Activated CD4-positive, CD25-positive, alpha-beta regulatory T cell treated with anti-CD3 and anti-CD28 coated beads, Interleukin-2, amount 50 U/mL, for 16 hours (primary cell): ENCODE measurements around the gene PBXIP1.

Experiments
- DNase-seq: peaks from one replicate; pipeline ENCODE4 v3.0.0-alpha.2; 2020; ENCODE audit warnings: low read depth, low spot score

PBXIP1 gene, protein sequence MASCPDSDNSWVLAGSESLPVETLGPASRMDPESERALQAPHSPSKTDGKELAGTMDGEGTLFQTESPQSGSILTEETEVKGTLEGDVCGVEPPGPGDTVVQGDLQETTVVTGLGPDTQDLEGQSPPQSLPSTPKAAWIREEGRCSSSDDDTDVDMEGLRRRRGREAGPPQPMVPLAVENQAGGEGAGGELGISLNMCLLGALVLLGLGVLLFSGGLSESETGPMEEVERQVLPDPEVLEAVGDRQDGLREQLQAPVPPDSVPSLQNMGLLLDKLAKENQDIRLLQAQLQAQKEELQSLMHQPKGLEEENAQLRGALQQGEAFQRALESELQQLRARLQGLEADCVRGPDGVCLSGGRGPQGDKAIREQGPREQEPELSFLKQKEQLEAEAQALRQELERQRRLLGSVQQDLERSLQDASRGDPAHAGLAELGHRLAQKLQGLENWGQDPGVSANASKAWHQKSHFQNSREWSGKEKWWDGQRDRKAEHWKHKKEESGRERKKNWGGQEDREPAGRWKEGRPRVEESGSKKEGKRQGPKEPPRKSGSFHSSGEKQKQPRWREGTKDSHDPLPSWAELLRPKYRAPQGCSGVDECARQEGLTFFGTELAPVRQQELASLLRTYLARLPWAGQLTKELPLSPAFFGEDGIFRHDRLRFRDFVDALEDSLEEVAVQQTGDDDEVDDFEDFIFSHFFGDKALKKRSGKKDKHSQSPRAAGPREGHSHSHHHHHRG

DNA sequence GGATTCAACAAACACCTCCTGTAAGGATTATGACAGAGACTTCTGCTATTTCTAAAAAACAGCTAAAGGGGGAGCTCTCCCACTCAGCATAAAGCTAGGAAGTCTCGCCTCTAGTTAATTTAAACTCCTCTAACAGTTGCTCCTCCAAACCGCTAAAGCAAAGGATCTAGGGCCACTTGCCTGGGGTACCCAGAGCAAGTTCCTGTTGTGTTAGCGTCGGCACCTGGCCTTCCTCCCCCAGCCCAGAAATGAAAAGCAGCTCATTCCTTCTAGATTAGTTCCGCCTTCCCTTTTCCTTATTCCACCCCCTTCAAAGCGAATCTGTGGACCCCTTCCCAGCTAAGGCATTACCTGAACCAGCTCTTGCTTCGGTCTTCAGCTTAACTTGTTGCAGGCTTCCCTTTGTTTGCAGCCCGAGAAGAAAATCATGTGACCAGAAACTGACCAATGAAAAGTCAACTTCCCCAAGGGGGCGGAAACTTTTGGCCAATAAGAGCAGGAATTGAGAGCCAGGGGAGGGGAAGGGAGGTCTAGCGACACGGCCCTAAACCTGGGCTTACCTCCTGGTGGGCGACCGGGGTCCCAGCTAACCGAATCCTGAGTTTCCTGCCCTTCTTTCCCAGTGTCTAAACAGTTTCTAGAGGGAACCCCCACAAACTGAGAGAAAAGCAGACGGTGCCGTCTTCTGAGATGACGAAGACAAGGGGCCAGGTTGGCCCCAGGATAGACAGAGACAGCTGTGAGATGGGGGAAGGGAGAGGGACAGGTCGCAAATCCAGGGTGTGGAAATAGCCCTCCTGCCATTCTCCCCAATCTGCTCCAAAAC lies at the start of gene PBXIP1:
TSS of gene PBXIP1 (minus strand) at position 382 of the 826 bp plus-strand sequence. CDS start 2,378 bp downstream, outside the sequence.
- DNase-seq, result peak; percentile 71

DNA sequence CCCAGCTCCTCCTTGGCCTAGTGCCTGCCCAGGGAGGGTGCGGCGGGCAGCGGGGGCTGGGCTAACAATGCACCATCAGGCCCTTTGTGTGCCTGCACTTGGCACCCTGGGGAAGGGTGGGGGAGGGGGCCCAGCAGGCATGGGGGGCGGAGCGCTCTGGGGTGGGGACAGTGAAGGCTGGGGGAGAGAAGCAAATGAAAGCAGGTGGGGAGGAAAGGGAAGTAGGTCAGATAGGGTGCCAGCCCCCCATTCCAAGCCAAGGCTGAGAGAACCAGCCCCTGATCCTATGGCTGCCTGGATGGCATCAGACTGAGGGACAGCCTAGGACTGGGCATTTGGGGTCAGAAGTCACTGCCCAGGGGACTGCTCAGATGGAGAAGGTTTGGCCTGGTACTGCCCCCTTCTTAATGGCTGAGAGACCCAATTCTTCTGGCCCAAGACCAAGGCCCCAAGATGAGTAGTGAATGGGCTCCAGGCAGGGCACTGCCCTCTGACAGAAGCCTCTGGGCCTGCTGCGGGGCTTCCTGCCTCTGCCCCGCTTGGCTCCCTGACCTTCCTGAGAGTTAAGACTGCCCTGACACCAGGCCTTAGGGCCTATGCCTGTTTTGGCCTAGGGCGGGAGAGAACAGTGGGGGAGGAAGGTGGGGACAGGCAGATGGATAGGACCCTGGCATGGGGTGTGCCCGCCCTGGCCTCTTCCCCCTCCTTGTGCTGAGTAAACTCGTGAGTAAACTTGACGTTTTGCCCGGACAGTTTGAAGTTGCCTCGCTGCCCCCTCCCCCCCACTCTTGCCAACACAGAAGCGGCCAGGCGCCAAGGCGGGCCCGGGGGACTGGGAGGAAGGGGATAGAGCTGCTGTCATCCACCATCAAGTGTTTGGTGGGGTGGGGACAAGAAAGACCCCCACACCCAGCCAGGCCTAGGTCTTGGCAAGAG lies 49.4 kb upstream of the PBXIP1 start:
- DNase-seq, result no peak

DNA sequence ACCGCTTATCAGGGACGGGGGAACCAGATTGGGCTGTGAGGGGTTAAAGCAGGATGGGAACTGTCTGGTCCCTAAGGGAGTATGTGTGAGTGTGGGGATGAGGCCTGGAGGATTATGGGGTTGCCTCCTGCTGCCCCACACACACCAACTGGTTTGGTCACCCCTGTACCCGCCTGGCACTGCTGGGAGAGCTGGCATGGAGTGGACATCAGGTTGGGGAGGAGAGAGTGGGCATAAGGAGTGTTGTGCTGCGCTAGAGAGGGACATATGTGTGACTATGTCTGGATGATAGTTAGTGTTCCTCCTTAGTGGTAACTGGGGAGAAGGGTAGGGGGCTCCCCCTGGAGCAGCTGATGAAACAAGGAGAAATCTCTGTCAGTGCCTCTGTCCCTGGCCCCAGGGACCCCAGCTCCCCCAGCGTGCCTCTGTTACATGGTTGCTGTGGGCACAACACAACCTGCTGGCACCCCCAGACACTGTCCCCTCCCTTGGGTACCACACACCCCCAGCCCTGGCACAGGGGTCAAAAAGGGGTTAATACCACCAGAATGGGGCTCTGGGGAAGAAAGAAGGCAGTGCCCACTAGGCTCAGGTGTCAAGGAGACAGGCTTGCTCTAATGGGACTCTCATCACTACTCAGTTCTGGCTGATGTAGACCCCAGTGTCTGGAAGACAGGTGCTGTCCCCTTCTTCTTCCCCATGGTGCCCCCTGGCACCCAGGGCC lies 48.6 kb upstream of the PBXIP1 start:
- no peak for DNase-seq

DNA sequence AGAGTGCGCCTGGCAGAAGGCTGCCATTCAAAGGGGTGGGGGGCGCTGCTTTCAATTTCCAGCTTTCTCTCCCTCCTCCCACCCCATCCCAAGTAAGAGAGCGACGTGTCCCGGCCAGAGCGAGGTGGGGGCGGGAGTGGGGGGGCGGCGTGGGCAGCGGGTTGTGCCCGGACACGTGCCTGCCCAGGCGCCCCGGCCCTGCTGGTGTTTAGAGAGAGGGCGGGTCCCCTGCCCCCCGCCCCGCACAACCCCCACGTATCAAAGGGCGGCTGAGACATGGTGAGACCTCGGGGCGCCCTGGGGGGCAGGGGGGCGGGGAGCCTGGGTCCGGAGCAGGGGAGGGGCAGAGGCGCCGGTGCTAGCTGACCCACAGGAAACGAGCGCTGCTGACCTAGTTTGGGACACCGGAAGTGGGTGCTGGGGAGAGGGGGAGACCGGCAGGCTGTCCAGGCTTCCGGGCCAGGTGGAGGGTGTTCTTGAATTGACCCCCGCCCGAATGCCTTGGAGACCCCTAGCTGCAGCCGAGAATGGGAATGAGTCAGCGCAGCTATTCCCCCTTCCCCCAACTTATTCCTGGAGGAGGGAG lies 48.0 kb upstream of the PBXIP1 start:
- no peak for DNase-seq

DNA sequence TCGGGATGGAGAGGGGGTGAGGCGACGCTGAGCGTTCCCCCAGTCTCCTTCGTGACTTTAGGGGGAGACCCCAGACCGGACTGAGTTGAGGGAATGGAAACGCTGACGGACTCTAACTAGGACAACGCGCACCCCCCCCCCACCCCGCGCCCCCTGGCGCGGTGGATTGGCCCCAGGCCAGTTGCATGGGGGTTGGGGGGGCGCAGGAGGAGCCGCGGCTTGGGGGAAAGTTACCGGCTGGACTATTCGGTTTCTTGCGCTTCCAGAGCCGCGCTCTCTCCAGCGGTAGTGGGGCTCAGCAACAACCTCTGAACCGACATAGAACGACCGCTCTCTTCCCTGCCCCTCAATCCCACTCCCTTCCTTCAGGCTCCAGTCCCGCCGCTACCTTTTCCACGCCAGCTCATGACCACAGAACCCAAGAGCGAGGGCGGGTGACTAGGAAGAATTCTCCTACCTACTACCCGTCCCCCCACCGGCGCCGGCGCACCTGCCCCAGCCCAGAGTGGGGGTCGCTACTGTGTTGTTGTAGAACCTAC lies 47.4 kb upstream of the PBXIP1 start:
- DNase-seq, result no peak

DNA sequence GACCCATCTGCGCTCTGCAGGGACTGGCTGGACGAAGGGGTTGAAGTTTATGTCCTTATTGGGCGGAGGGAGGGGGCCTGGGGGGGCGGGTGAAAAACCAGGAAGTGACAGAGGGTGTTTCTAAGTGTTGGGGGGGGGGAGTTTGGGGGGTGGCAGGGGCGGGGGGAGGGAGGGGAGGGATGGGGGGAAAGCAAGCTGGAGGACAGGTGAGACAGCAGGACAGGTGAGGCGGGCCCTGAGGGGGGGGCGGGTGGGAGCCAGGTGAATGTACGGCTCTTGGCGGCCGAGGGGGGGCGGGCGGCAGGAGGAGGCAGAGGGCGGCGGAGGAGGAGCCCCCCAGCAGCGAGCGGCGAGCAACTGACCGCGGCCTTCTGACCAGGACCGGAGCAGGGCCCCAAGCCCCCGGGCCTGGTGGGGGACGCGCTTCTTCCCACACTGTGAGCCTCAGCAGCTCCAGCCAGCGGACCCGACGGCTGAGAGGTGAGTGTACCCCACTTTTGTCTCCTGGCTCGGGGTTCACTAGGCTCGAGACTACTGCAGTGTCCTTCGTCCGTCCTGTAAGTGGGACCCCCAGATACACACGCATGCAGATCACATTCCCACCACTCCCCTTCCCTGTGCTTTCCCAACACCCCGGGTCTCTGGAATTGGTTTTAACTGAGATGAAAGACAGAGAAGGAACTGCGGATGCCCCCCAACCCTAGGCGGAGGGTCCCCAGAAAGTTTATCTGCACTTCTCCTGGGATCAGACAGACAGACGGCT lies 46.7 kb upstream of the PBXIP1 start, which contains the start of gene ZBTB7B:
TSS of gene ZBTB7B (plus strand) at position 339 of the 763 bp plus-strand sequence. CDS start 11,859 bp downstream, outside the sequence.
- DNase-seq, result no peak

DNA sequence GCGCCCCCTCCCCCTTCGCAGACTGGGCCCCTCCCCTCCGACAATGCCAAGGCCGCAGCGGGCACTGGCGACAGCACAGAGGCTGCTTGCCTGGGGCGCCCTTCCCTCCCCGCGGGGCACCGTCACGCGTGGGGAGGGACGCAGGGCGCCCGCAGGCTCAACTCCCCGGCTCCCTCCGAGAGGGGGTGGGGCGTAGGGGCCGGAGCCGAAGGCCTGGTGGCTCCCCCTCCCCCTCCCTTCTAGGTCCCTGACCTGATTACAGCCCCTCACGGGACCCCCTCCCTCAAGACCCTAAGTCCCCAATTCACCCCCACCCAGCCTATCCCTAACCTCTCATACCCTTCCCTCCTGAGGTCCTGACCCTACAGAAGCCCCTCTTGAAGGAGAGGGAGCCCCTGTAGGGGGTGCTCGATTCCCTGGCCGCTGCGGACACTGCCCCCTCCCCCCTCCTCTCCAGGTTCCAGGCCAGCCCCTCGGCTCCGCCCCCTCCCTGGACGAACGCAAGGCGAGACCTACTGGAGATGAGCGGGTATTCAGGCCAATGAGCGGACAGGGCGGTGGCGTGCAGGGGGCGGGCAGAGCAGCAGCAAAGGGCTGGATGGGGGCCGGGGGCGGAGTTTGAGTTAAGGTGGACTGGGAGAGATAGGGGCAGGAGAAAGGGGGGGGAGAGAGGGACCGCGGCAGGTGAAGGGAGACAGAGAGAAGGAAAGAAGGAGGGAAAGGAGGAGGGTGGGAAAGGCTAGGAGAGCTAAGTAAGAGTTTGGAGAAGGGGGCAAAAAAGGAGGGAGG lies 46.0 kb upstream of the PBXIP1 start:
- DNase-seq, result peak; percentile 96

DNA sequence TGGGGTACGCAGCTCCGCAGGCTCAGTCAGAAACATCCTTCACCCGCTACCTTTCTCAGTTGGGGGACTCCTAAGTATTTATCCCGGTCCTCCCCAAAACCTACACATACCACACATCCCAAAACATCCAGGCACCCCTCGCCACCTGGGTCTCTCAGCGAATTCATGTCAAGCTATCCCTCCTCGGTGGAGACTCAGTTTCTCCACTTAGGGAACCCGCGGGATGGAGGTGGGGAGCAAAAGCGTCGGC lies 45.5 kb upstream of the PBXIP1 start:
- no peak for DNase-seq

DNA sequence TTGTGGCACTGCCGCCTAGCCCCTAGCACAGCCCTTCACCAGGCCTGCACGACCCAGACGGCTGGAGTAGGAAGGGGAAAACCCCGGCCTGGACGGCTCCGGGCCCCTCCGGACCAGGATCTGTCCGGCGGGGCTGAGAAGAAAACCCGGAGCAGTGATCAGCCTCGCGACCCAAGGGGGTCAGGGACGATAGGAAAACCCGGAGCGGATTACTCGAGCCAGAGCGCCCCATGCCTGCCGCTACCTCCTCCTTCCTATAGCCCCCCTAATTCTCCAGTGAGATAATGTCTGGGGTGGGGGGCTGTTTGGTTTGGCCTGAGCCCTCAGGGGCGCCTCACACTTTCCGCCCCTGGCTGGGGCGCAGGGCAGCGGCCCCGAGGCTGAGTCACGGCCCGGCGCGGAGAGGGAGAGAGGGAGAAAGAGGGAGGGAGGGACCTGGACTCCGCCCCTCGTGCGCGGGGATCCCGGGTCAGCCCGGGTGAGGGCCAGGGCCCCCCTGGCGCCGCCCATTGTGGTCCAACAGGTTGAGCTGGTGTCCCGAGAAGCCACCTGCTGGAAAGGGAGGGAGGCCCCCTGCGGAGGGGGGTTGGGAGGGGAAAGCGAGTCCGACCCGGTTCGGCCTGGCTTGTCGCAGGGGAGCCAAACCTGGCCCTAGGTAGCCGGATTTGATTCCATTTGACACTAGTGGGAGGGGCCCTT lies 45.0 kb upstream of the PBXIP1 start:
- DNase-seq, result peak; percentile 61

DNA sequence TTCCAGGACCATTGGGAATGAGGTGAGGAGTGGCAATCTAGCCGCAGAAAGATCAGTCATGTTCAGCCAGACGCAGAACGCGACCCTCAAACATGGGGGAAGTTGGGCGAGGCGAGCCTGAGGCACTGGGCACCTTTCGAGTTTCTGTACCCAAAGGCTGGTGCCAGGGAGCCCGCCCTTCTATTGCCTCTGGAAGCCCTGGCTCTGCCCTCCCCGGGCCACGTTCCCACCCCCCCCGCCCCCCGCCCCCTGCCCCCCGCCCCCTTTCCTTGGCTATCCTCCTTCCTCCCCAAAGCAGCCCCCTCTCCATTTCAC lies 44.5 kb upstream of the PBXIP1 start:
- DNase-seq, result no peak

DNA sequence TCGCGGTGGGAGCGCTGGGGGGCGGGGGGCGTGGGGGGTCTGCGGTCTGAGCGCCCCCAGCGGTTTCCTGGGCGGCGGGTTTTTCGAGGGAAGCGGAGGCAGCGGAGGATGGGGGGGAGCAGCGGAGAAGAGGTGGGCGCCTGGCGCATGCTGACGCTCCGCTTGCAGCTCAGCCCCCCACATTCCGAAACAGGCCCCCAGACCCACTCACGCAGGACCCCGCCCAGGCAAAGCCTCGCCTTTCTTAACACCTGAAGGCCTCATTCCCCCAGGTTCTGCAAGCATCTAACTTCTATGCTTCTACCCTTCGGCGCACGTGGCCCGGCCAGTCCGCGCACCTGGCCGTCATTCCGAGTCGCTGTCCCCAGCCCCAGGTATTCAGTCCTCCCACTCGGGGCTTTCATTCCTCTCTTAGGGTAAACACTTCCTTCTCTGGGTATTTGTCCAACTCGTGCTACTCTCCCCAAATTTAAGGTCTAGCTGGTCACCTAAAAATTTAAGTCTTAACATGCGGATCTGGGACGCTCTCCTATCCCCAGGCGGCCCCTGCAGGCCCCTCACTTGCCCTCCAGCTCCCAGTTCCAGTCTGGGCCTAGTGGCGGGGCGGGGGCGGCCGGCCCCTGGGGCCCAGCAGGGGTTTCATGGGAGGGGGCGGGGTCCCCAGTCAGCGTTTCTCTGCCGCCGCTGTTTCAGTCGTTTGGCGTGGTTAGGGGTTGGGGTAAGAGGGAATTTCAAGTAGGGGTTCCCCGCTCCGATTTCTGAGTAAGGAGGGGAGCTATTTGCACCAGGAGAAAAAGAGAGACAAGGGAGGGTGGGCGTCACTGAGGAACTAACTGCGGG lies 43.9 kb upstream of the PBXIP1 start:
- DNase-seq, result no peak

DNA sequence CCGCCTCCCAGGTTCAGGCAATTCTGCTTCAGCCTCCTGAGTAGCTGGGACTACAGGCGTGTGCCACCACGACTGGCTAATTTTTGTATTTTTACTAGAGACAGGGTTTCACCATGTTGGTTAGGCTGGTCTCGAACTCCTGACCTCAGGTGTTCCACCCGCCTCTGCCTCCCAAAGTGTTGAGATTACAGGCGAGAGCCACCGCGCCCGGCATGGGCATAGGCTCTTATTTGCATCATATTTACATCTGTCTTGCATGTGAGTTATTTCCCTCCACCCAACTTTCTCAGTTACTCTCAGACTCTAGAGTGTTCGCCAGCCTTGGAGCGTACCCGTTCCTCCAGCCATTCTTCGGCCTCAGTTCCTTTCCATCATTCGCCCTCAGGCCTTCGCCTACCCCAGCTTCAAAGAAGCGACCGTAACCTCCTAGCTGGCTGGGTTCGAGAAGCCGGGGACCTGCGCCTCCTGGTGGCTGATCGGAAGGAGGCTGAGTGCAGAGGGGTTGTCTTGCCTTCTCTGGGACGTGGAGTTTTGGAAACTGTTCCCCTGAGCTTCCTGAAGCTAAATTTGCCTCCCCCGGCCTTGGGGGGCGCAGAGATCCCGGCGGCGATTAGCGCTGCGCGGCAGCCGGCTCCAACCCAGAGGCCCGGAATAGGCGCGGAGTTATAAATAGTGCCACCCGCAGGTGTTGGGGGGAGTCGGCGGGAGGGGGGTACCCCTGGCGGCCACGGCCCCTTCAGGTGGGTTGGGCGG lies 43.1 kb upstream of the PBXIP1 start:
- no peak for DNase-seq

DNA sequence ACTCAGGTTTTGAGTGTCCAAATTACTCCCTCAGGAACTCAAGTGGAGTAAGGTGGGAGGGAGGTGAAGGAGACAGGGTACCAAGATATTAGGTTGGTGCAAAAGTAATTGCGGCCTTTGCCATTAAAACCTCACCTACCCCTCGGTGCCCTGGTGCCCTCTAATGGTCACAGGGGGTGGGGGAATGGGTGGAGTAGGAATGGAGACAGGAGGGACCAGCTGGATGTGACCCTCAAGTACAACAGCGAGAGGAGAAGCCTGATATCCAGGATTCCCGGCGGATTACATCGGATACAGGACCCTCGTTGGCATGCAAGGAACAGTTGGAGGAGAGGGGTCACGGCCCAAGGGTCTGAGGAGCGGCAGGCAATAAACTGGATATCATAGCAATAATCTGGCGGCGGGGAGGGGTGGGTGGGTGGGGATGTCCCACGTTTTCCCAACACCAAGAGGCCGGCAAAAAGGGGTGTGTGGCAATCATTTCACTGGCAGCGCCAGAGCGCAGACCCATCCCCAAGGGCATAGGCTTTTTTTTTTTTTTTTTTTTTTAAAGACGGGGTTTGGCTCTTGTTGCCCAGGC lies 42.4 kb upstream of the PBXIP1 start:
- DNase-seq, result no peak

DNA sequence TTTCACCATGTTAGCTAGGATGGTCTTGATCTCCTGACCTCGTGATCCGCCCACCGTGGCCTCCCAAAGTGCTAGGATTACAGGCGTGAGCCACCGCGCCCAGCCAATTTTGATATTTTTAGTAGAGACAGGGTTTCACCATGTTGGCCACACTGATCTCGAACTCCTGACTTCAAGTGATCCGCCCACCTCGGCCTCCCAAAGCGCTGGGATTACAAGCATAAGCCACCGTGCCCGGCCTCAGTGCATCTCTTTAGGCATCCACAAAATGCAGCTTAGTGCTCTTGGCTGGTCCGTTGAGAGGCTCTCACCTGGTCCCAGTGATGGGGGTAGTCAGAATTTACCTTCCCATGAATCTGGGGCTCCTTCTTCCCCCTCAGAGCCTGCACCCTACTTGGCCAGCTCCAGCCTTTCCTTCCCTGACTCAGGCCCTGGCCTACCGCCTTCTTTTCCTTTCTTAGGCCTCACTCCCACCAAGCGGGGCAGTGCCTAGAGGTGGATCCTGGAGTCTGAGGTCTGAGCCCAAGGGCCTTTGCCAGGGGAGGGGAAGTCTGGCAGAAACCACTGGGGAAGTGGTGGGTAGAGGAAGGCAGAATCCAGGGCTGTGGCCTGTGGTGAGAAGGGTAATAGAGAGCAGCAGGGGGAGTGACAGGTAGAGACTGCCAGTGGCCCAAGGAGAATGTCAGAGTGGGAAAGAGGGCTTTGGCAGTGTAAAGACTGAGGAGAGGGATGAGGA lies 41.2 kb upstream of the PBXIP1 start:
- DNase-seq, result no peak
